G401 (cell line): ENCODE results near the gene PIGZ. TPM values are rescaled to one million over a fixed set of nuclear protein-coding genes. Genes with fewer than 3 reads are reported as not detected.

Experiments used
- DNase-seq: peaks from one replicate; pipeline ENCODE4 v3.0.0-alpha.2; 2015; ENCODE audit warnings: low spot score
- in situ Hi-C: cut with HindIII; loops from 2 replicates; pipeline ENCODE4 v1.10.0; 2016; ENCODE audit warnings: low sequenced_read_pairs, mixed read lengths
- total RNA-seq: library from RNA; depleted of rRNA; stranded (reverse); fragments of >200 nt; shearing (Covaris generic); gene quantifications from 2 replicates; pipeline ENCODE4 v1.2.3, GENCODE V29; 2014

PIGZ gene
- total RNA-seq, 1 experiment from 2014 or later: not detected

DNA sequence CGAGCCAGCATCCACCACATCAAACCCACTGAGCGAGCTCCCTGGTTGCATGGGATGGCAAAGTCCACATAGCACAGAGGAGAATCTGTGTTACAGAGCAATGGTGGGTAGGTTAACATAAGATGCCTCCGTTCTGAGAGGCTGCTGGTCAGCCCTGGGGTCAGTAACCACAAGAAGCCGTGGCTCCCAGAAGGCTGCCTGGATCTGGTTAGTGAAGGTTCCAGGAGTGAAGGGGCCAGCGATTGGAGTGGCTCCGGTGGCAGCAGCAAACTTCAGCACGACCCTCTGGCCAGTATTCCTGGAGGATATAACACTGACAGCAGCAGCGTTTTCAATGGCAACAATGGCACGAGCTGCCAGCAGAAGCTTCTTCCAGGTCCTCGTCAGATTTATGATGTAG lies 18.4 kb upstream of the PIGZ start:
- DNase-seq: no peak
- in situ Hi-C loops: no loop called here

DNA sequence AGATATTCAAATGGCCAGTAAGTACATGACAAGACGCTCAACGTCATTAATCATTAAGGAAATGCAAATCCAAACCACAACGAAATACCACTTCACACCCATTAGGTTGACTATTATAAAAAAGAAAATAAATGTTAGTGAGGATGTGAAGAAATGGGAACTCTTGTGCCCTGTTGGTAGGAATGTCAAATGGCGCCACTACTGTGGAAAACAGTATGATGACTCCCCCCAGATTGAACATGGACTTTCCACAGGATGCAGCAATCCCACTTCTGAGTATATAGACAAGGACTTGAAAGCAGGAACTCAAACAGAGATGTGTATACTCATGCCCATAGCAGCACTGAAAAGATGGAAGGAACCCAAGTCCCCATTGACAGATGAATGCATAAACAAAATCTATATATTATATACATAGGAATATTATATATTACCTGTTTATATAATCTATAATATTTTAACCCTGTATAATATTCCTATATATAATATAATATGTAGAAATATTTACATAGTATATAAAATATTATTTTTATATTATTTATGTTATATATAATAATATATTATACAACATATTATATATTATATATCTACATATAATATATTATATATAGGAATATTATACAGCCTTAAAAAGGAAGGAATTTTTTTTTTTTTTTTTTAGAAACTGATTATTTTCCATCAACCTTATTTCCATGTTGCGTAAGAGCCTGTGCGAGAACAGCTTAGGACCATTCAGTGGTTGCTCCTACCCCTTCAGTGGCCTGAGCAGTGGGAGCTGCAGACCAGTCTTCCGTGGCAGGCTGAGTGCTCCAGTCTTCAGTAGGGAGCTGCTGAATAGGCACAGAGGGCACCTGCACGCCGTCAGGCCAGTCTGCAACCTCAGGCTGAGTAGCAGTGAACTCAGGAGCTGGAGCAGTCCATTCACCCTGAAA lies 17.6 kb upstream of the PIGZ start:
- no peak for DNase-seq
- in situ Hi-C loops: no loop called here

DNA sequence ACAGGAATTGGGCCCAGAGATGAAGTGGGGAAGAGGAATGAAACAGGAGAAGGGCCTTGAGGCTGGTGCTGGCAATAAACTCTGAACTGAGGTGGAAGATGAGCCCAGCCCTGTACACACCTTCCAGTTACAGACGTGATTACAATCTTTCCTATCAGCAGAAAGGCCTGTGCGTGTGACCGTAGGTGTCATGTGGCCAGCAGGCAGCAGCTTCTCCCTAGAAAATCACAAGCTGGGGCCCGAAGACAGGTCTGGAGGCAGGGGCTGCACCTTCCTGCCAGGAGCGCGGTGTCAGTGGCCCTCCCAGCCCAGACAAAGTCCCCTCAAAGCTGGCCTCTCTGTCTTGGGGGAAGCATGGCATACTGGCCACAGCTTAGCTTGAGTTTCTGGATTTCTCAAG lies 16.7 kb upstream of the PIGZ start:
- no peak for DNase-seq
- in situ Hi-C loops: no loop called here

DNA sequence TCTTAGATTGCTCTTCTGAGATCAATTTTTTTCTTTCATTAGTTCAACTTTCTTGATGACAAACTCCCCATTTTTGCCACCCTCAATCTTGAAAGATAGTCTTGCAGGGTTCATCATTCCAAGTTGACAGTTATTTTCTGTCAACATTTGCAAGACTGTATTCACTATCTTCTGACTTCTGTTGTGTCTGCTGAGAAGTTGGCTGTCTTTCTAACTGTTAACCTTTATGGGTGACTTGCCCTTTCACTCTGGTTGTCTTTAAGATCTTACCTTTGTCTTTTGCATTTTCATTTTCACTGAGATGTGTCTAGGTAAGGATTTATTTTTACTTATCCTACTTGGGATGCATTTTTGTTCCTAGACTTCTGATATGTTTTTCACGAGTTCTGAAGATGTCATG lies 14.6 kb upstream of the PIGZ start:
- in situ Hi-C loops: no loop called here

GRCh38 chr3:196981657-196982056 lies 13.0 kb upstream of the PIGZ start:
- no peak for DNase-seq
- in situ Hi-C loops: no loop called here

More for the DNA sequence above, 14.6 kb upstream of the PIGZ start:
- DNase-seq: no peak

GRCh38 chr3:196979545-196979944 lies 10.9 kb upstream of the PIGZ start:
- no peak for DNase-seq
- in situ Hi-C loops: no loop called here

GRCh38 chr3:196976941-196977340 lies 8.3 kb upstream of the PIGZ start:
- in situ Hi-C loops: no loop called here
- no peak for DNase-seq

- in situ Hi-C loops: no loop called here
- no peak for DNase-seq
Observed at GRCh38 chr3:196975349-196975748, 6.7 kb upstream of the PIGZ start.

DNA sequence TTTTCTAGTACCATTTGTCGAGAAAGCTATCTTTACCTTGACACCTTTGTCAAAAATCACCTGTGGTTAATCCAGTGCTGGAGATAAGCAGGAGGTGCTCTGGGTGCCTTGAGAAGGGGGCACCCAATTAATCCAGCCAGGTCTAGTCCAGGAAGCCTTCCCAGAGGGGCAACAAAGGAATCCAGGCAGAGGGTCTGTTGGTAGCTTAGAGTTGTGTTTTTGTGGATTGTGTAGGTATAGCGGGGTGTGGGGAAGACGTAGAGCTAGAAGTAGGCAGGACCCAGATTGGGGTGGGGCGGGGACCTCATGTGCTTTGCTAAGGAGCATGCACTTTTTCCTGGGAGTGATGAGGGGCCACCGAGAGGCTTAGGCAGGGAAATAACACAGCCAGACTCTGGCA lies 6.0 kb upstream of the PIGZ start:
- in situ Hi-C loops: no loop called here
- DNase-seq: no peak

- no peak for DNase-seq
- in situ Hi-C loops: no loop called here
Observed at GRCh38 chr3:196971094-196971698, 2.6 kb upstream of the PIGZ start.

DNA sequence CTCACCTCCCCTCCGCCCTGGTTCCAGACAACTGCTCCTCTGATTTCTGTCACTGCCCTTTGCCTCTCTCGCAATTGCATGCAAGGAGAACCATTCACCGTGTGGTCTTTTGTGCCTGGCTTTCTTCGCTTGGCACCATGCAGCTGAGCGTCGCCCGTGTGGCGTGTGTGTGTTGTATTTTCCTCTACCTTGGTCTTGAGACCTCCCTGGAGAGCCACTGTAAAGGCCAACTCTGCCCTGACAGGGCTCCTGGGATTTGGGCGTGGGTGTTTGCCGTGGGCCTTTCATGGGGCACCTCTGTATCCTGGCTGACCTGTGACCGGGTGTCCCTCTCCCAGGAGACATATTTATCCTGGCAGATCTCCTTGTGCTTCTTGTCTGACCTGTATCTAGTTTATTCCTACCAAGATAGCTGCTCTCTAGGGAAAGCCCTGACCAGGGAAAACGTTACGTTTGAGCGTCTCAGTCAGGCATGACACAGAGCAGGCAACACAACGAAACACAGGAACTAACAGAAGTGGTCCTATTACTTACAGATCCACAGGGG lies 2.0 kb upstream of the PIGZ start:
- DNase-seq: no peak
- in situ Hi-C loops: no loop called here

- DNase-seq: peak; percentile 24
- in situ Hi-C loops: no loop called here
Observed at GRCh38 chr3:196969660-196970546, 1.3 kb upstream of the PIGZ start.

- in situ Hi-C loops: no loop called here
- DNase-seq: no peak
Observed at GRCh38 chr3:196969134-196969659, 564 bp upstream of the PIGZ start.

GRCh38 chr3:196967412-196968232 lies 1.0 kb downstream of the PIGZ start:
- in situ Hi-C loops: no loop called here
- DNase-seq: peak; percentile 15

GRCh38 chr3:196966526-196967401 lies 1.9 kb downstream of the PIGZ start:
- in situ Hi-C loops: no loop called here
- DNase-seq: peak; percentile 48

DNA sequence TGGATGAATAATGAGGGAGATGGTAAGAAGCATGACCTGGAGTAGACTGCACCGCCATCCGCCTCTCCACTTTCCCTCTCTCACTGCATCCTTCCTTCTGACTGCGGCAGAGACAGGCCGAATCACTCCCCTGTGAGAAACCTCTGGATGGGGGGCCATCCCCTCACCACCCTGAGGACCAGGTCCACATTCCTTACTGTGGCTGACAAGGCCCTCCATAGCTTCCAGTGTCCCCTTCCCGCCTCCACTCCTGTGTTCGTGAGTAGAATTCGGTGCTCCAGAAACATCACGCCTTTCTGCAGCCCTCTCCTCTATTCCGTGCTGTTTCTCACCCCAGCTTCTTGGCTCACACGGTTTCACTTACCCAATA lies 2.8 kb downstream of the PIGZ start:
- in situ Hi-C loops: no loop called here
- DNase-seq: no peak

DNA sequence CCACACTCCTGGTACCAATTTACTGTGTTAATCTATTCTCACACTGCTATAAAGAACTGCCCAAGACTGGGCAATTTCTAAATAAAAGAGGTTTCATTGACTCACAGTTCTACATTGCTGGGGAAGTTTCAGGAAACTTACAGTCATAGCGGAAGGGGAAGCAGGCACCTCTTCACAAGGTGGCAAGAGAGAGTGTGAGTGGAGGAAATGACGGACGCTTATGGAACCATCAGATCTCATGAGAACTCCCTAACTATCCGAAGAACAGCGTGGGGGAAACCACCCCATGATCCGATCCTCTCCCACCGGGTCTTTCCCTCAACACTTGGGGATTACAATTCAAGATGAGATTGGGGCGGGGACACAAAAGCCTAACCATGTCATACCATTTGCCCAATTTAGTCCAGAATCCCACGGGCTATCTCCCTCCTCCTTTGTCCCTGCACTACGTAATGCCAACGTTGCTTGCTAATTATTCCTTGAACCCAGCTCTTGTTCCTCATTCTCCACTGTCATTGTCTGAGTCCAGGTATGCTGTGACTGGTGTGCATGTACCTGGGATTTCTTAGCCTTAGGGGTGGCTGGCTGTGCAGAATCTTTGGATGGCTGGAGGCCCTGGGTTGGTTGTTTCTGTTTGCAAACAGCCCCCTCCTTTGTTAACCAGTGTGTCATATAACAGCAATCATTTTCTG lies 3.4 kb downstream of the PIGZ start:
- in situ Hi-C loops: no loop called here

More for the DNA sequence above, 3.4 kb downstream of the PIGZ start:
- no peak for DNase-seq
